Measurements from ENCODE around the gene SHANK1. TPM values are rescaled to one million over a fixed set of nuclear protein-coding genes. Genes with fewer than 3 reads are reported as not detected.

The SHANK1 gene
- total RNA-seq, 2 donors from 2014 or later, result not detected

GRCh38 chr19:50723735-50724521 lies 4.3 kb upstream of the SHANK1 start:
- ATAC-seq, result no peak
- Mint-ChIP-seq H3K27ac (no peak overlapping the region), H3K36me3 (no peaks in the 10 kb centered on the region)

GRCh38 chr19:50723069-50723468 lies 3.5 kb upstream of the SHANK1 start, which contains the start of gene CLEC11A:
Gene CLEC11A (plus strand): TSS chr19:50723364. CDS start chr19:50723526, 162 bp downstream.
- DNase-seq (ENCODE audit: low spot score) (no peak), ATAC-seq (no peak)
- peaks cover 25 to 36% of the 10 kb centered on the region in 2 donors for H3K27me3 Mint-ChIP-seq
- H3K27ac Mint-ChIP-seq, result no peak within 1 kb of the TSS
- H3K36me3 Mint-ChIP-seq, result no peaks in the 10 kb centered on the region
- H3K4me1 Mint-ChIP-seq (ENCODE audit: low read depth in 2 of 2), result peaks cover 15 to 23% of the 10 kb centered on the region in 2 donors
- H3K4me3 Mint-ChIP-seq, result peak within 1 kb of the TSS; percentile 79
- H3K9me3 Mint-ChIP-seq, result no peaks in the 10 kb centered on the region

More at GRCh38 chr19:50723735-50724521, 4.3 kb upstream of the SHANK1 start:
- H3K4me3 Mint-ChIP-seq, result peak overlapping the region; percentile 79
- H3K27me3 Mint-ChIP-seq, result peaks cover 25 to 36% of the 10 kb centered on the region in 2 donors
- no peak for DNase-seq (ENCODE audit: low spot score)
- peaks cover 16 to 24% of the 10 kb centered on the region in 2 donors for H3K4me1 Mint-ChIP-seq (ENCODE audit: low read depth in 2 of 2)
- H3K9me3 Mint-ChIP-seq, result no peaks in the 10 kb centered on the region

- H3K36me3 Mint-ChIP-seq, result no peaks in the 10 kb centered on the region
- peaks cover 8 to 20% of the 10 kb centered on the region in 2 donors for H3K4me1 Mint-ChIP-seq (ENCODE audit: low read depth in 2 of 2)
- H3K27me3 Mint-ChIP-seq, result peaks cover 28 to 36% of the 10 kb centered on the region in 2 donors
- DNase-seq (ENCODE audit: low spot score) (no peak), ATAC-seq (no peak)
- no peaks in the 10 kb centered on the region for H3K9me3 Mint-ChIP-seq
- peak overlapping the region; percentile 79 for H3K4me3 Mint-ChIP-seq
- H3K27ac Mint-ChIP-seq, result no peak overlapping the region
Observed at GRCh38 chr19:50722201-50723013, 2.8 kb upstream of the SHANK1 start.

- Mint-ChIP-seq H3K9me3 (no peaks in the 10 kb centered on the region), H3K36me3 (no peaks in the 10 kb centered on the region), H3K4me3 (no peak overlapping the region), H3K27ac (no peak overlapping the region), H3K27me3 (peaks cover 33 to 36% of the 10 kb centered on the region in 2 donors), H3K4me1 (ENCODE audit: low read depth in 2 of 2) (peaks cover 6 to 21% of the 10 kb centered on the region in 2 donors)
- ATAC-seq (no peak), DNase-seq (ENCODE audit: low spot score) (no peak)
Observed at GRCh38 chr19:50721441-50722137, 2.0 kb upstream of the SHANK1 start.

- H3K27me3 Mint-ChIP-seq, result peaks cover 36 to 38% of the 10 kb centered on the region in 2 donors
- no peak for DNase-seq (ENCODE audit: low spot score)
Observed at GRCh38 chr19:50720921-50721381, 1.3 kb upstream of the SHANK1 start.

GRCh38 chr19:50720181-50720920 lies 749 bp upstream of the SHANK1 start:
- ATAC-seq, result no peak
- H3K9me3 Mint-ChIP-seq, result no peaks in the 10 kb centered on the region
- no peak overlapping the region for H3K4me3 Mint-ChIP-seq
- peak overlapping the region in 1 of 2 donors; percentile 21 for H3K27ac Mint-ChIP-seq
- no peaks in the 10 kb centered on the region for H3K36me3 Mint-ChIP-seq
- no peak for DNase-seq (ENCODE audit: low spot score)
- H3K4me1 Mint-ChIP-seq (ENCODE audit: low read depth in 2 of 2), result peaks cover 6 to 26% of the 10 kb centered on the region in 2 donors
- H3K27me3 Mint-ChIP-seq, result peaks cover 36 to 44% of the 10 kb centered on the region in 2 donors

More at GRCh38 chr19:50720921-50721381, 1.3 kb upstream of the SHANK1 start:
- no peak overlapping the region for H3K27ac Mint-ChIP-seq
- no peak overlapping the region for H3K4me3 Mint-ChIP-seq
- no peaks in the 10 kb centered on the region for H3K36me3 Mint-ChIP-seq
- no peaks in the 10 kb centered on the region for H3K9me3 Mint-ChIP-seq
- H3K4me1 Mint-ChIP-seq (ENCODE audit: low read depth in 2 of 2), result peaks cover 6 to 21% of the 10 kb centered on the region in 2 donors
- ATAC-seq, result no peak

GRCh38 chr19:50719119-50719435 lies 525 bp downstream of the SHANK1 start:
- no peak overlapping the region for H3K27ac Mint-ChIP-seq
- no peaks in the 10 kb centered on the region for H3K36me3 Mint-ChIP-seq
- peaks cover 6 to 31% of the 10 kb centered on the region in 2 donors for H3K4me1 Mint-ChIP-seq (ENCODE audit: low read depth in 2 of 2)
- ATAC-seq (no peak), DNase-seq (ENCODE audit: low spot score) (no peak)
- no peak overlapping the region for H3K4me3 Mint-ChIP-seq
- no peaks in the 10 kb centered on the region for H3K9me3 Mint-ChIP-seq
- H3K27me3 Mint-ChIP-seq, result peaks cover 36 to 48% of the 10 kb centered on the region in 2 donors

GRCh38 chr19:50718255-50719118 lies 1.1 kb downstream of the SHANK1 start:
- H3K27ac Mint-ChIP-seq, result no peak overlapping the region
- peak overlapping the region; percentile 15 for H3K4me3 Mint-ChIP-seq
- peaks cover 32 to 45% of the 10 kb centered on the region in 2 donors for H3K27me3 Mint-ChIP-seq
- DNase-seq (ENCODE audit: low spot score), result no peak
- no peak for ATAC-seq
- H3K36me3 Mint-ChIP-seq, result no peaks in the 10 kb centered on the region
- H3K4me1 Mint-ChIP-seq (ENCODE audit: low read depth in 2 of 2), result peaks cover 7 to 31% of the 10 kb centered on the region in 2 donors
- H3K9me3 Mint-ChIP-seq, result no peaks in the 10 kb centered on the region

- Mint-ChIP-seq H3K36me3 (no peaks in the 10 kb centered on the region), H3K4me1 (ENCODE audit: low read depth in 2 of 2) (peaks cover 9 to 35% of the 10 kb centered on the region in 2 donors), H3K27me3 (peaks cover 26 to 42% of the 10 kb centered on the region in 2 donors), H3K4me3 (no peak overlapping the region), H3K27ac (no peak overlapping the region), H3K9me3 (no peaks in the 10 kb centered on the region)
- no peak for ATAC-seq
- DNase-seq (ENCODE audit: low spot score), result no peak
Observed at GRCh38 chr19:50717891-50718254, 1.7 kb downstream of the SHANK1 start.

GRCh38 chr19:50717026-50717723 lies 2.4 kb downstream of the SHANK1 start:
- DNase-seq (ENCODE audit: low spot score) (no peak), ATAC-seq (no peak)
- H3K4me1 Mint-ChIP-seq (ENCODE audit: low read depth in 2 of 2), result peaks cover 14 to 40% of the 10 kb centered on the region in 2 donors
- H3K4me3 Mint-ChIP-seq, result no peak overlapping the region
- H3K36me3 Mint-ChIP-seq, result no peaks in the 10 kb centered on the region
- peaks cover 19 to 40% of the 10 kb centered on the region in 2 donors for H3K27me3 Mint-ChIP-seq
- H3K9me3 Mint-ChIP-seq, result no peaks in the 10 kb centered on the region
- no peak overlapping the region for H3K27ac Mint-ChIP-seq

GRCh38 chr19:50716178-50717025 lies 3.2 kb downstream of the SHANK1 start:
- Mint-ChIP-seq H3K36me3 (no peaks in the 10 kb centered on the region), H3K9me3 (no peaks in the 10 kb centered on the region), H3K4me1 (ENCODE audit: low read depth in 2 of 2) (peaks cover 17 to 41% of the 10 kb centered on the region in 2 donors), H3K27me3 (peaks cover 12 to 35% of the 10 kb centered on the region in 2 donors), H3K27ac (no peak overlapping the region), H3K4me3 (no peak overlapping the region)
- DNase-seq (ENCODE audit: low spot score) (no peak), ATAC-seq (no peak)

All from natural killer cell treated with Interleukin-12 subunit alpha and Interleukin-12 subunit beta and Interleukin-15 and Interleukin-18, amount 100 ng/mL, for 72 hours (primary cell).